NB4 (cell line): Measurements from ENCODE around the gene DIDO1.

Experiments used
- POLR2A ChIP-seq: IDR thresholded peaks from 2 replicates; pipeline ENCODE4 v1.6.1; 2011; ENCODE audit warnings: mild to moderate bottlenecking; ENCODE audit not compliant: insufficient read length; ENCODE audit errors: extremely low read depth
- TF ChIP-seq, protein P1 (sequence below): IDR thresholded peaks from one replicate; pipeline ENCODE4 v1.5.1; 2012; ENCODE audit warnings: low read depth, low read length
- TF ChIP-seq, protein P2 (sequence below): IDR thresholded peaks from 2 replicates; pipeline ENCODE4 v1.6.1; 2011; ENCODE audit warnings: low read depth, low read length

DNA sequence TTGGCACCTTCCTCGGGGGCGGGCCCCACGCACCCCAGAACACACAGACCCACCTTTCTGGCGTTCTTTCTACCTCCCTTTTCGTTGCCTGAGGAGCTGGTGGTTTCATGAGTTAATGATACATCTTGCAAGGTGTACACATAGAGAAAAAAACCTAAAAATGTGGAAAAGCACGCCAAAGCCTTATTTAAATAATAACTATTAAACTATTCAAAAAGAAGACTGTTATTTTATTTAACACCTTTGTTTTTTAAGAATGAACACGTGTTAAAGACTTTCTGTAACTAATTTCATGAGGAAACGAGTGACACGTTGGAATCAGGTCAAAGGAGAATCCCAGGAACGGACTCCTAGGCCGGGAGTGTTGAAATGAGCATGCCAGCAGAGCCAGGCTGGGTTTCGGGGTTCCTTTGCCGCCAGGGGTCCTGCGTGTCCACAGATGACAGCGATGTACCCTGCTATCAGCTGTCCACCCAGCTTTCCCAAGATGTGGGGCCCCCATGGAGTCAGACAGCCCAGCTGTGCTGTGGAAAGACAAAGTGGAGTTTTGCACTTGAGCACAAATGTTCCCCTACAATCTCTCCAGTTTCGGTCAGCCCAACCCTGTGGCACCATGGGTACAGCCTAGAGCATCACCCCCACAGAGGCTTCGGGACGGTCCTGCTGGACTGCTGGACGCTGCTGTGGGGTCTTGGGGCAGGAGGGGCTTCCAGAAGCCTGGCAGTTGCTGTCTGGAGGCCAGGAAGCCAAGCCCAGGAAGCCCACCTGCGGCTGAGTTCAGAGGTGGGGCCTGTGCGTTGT is 42.3 kb upstream of the DIDO1 start:
- TF ChIP-seq, protein P1, sequence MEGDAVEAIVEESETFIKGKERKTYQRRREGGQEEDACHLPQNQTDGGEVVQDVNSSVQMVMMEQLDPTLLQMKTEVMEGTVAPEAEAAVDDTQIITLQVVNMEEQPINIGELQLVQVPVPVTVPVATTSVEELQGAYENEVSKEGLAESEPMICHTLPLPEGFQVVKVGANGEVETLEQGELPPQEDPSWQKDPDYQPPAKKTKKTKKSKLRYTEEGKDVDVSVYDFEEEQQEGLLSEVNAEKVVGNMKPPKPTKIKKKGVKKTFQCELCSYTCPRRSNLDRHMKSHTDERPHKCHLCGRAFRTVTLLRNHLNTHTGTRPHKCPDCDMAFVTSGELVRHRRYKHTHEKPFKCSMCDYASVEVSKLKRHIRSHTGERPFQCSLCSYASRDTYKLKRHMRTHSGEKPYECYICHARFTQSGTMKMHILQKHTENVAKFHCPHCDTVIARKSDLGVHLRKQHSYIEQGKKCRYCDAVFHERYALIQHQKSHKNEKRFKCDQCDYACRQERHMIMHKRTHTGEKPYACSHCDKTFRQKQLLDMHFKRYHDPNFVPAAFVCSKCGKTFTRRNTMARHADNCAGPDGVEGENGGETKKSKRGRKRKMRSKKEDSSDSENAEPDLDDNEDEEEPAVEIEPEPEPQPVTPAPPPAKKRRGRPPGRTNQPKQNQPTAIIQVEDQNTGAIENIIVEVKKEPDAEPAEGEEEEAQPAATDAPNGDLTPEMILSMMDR = no peak
- no peak for TF ChIP-seq POLR2A
- TF ChIP-seq, protein P2, sequence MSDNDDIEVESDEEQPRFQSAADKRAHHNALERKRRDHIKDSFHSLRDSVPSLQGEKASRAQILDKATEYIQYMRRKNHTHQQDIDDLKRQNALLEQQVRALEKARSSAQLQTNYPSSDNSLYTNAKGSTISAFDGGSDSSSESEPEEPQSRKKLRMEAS = no peak
